Measurements from ENCODE around the gene ITGA6. TPM values are rescaled to one million over a fixed set of nuclear protein-coding genes. Genes with fewer than 3 reads are reported as not detected.

Gene ITGA6
- total RNA-seq, 1 experiment from 2014 or later: 78.3 TPM

DNA sequence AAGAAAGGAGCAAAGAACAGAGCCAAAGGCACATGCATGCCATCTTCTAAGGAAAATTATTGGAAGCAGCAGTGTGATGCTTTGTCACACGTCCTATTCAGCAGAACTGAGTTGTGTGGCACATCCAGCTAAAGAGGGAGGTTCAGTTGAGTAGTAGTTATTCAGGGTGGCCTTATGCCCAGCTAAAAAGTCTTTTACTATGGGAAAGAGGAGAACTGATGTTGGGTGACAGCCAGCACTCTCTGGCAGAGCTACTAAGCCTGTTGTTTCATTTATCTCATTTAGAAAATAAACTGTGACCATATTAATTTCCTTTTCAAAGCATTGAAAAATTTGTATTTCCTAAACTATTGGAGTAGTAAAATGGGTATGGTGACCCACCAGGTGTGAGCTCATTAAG is 18.5 kb downstream of the ITGA6 start:
- Histone ChIP-seq H3K79me1 (ENCODE audit: insufficient read depth, low read depth, low read length, poor library complexity, severe bottlenecking) (no peaks in the 10 kb centered on the region), H3K27ac (ENCODE audit: insufficient read length, low read depth, low read length) (no peak overlapping the region), H2BK15ac (ENCODE audit: low read depth, low read length) (no peak overlapping the region), H3T11ph (ENCODE audit: low read length) (no peak overlapping the region), H4K20me1 (ENCODE audit: control insufficient read depth, insufficient read depth, insufficient read length) (no peaks in the 10 kb centered on the region), H3K9me3 (ENCODE audit: control insufficient read depth, low read depth, low read length) (no peaks in the 10 kb centered on the region), H3K4me1 (ENCODE audit: insufficient read depth, low read length) (peaks cover 8% of the 10 kb centered on the region), H3K56ac (ENCODE audit: insufficient read length, low read depth, low read length) (no peak overlapping the region), H4K5ac (ENCODE audit: insufficient read length, low read depth, low read length) (no peak overlapping the region), H2BK12ac (ENCODE audit: insufficient read length, low read depth, low read length) (no peak overlapping the region), H3K4me2 (ENCODE audit: insufficient read depth, insufficient read length, low read length) (no peak overlapping the region), H2BK120ac (ENCODE audit: low read depth, low read length, poor library complexity, severe bottlenecking) (no peak overlapping the region), H2AK5ac (ENCODE audit: insufficient read length, low read length) (no peak overlapping the region), H3K23ac (ENCODE audit: insufficient read length, low read depth, low read length) (no peak overlapping the region), H3K14ac (ENCODE audit: insufficient read depth, low read length) (no peak overlapping the region), H2BK5ac (ENCODE audit: insufficient read length, low read length) (no peak overlapping the region), H3K23me2 (ENCODE audit: insufficient read length, low read depth, low read length, poor library complexity, severe bottlenecking) (no peaks in the 10 kb centered on the region), H3K18ac (ENCODE audit: insufficient read length, low read depth, low read length) (no peak overlapping the region), H2BK20ac (ENCODE audit: low read depth, low read length, poor library complexity, severe bottlenecking) (no peak overlapping the region), H3K4ac (ENCODE audit: low read depth, low read length) (no peak overlapping the region), H3K27me3 (ENCODE audit: insufficient read depth, low read length) (no peaks in the 10 kb centered on the region), H3K9ac (ENCODE audit: extremely low read depth, insufficient read length, low read length) (no peak overlapping the region), H4K8ac (replicated peaks; ENCODE audit: insufficient read length, low read depth, low read length) (no peak overlapping the region), H3K79me2 (ENCODE audit: insufficient read depth, low read length) (peaks cover 17% of the 10 kb centered on the region; the same call in 1 of the 2 replicates), H2AFZ (ENCODE audit: low read length) (no peak overlapping the region), H4K91ac (ENCODE audit: insufficient read length, low read depth, low read length) (no peak overlapping the region)
- Mint-ChIP-seq H3K27ac (peak overlapping the region in 1 of 3 experiments; percentile 94; a peak in 1 of 7 replicates), H3K9me3 (no peaks in the 10 kb centered on the region), H3K4me3 (peak overlapping the region in 1 of 2 experiments; percentile 13; a peak in 1 of 5 replicates), H3K4me1 (peaks cover 47 to 61% of the 10 kb centered on the region in 2 experiments), H3K36me3 (ENCODE audit: insufficient read depth in 1 of 3, low read depth in 3 of 3) (peaks cover 13 to 26% (median 22%) of the 10 kb centered on the region in 3 experiments; a peak in 6 of 7 replicates), H3K27me3 (ENCODE audit: low read depth) (no peaks in the 10 kb centered on the region)
- TF ChIP-seq, protein P1, sequence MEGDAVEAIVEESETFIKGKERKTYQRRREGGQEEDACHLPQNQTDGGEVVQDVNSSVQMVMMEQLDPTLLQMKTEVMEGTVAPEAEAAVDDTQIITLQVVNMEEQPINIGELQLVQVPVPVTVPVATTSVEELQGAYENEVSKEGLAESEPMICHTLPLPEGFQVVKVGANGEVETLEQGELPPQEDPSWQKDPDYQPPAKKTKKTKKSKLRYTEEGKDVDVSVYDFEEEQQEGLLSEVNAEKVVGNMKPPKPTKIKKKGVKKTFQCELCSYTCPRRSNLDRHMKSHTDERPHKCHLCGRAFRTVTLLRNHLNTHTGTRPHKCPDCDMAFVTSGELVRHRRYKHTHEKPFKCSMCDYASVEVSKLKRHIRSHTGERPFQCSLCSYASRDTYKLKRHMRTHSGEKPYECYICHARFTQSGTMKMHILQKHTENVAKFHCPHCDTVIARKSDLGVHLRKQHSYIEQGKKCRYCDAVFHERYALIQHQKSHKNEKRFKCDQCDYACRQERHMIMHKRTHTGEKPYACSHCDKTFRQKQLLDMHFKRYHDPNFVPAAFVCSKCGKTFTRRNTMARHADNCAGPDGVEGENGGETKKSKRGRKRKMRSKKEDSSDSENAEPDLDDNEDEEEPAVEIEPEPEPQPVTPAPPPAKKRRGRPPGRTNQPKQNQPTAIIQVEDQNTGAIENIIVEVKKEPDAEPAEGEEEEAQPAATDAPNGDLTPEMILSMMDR (conservative IDR thresholded peaks at IDR 0.05): no peak
- DNase-seq: no peak
- WGBS (ENCODE audit: extremely low coverage, insufficient read length, low lambda C conversion rate): no CpG with 5 or more reads among the region's 1 CpG

Data from H9 (cell line).